K562 (cell line): Measurements from ENCODE around the gene EPHB2. TPM values are rescaled to one million over a fixed set of nuclear protein-coding genes. Genes with fewer than 3 reads are reported as not detected.

Experiments
- ESRRA ChIP-seq: fragments of 450-650 bp; IDR thresholded peaks from 2 replicates; pipeline ENCODE4 v1.6.1; 2014; ENCODE audit warnings: low read depth, mild to moderate bottlenecking, moderate library complexity, borderline replicate concordance
- ETV5 ChIP-seq: sonication (generic); formaldehyde crosslinking; IDR thresholded peaks from 2 replicates; pipeline ENCODE4 v1.4.0; 2020; ENCODE audit warnings: low read depth, mild to moderate bottlenecking, missing genetic modification reagents
- GMEB1 ChIP-seq: fragments of 250-450 bp; sonication (Bioruptor Pico); IDR thresholded peaks from 2 replicates; pipeline ENCODE4 v1.4.0; 2020; ENCODE audit warnings: mild to moderate bottlenecking
- HBP1 ChIP-seq: fragments of 450-650 bp; formaldehyde crosslinking; IDR thresholded peaks from 2 replicates; pipeline ENCODE4 v1.4.0; 2022; ENCODE audit warnings: missing genetic modification characterization
- HCFC1 ChIP-seq: IDR thresholded peaks from 2 replicates; pipeline ENCODE4 v1.6.1; 2012; ENCODE audit warnings: low read depth, low read length, improper control_type of control experiment
- KAT8 ChIP-seq: fragments of 450-650 bp; IDR thresholded peaks from 2 replicates; pipeline ENCODE4 v1.6.1; 2016; ENCODE audit warnings: low read depth, mild to moderate bottlenecking
- MCM3 ChIP-seq: fragments of 450-650 bp; IDR thresholded peaks from 2 replicates; pipeline ENCODE4 v1.6.1; 2016
- MITF ChIP-seq: IDR thresholded peaks from 2 replicates; pipeline ENCODE4 v1.6.1; 2014; ENCODE audit warnings: antibody characterized with exemption
- NFRKB ChIP-seq: fragments of 450-650 bp; IDR thresholded peaks from 2 replicates; pipeline ENCODE4 v1.6.1; 2016; ENCODE audit warnings: low read depth
- PHB2 ChIP-seq: fragments of 450-650 bp; IDR thresholded peaks from 2 replicates; pipeline ENCODE4 v1.6.1; 2017; ENCODE audit warnings: low read depth
- RCOR1 ChIP-seq, 2 experiments: IDR thresholded peaks; 2 replicates each; pipeline ENCODE4 v1.6.1; 2012; ENCODE audit warnings: low read depth in 2 of 2, low read length in 2 of 2, borderline replicate concordance in 1 of 2, improper control_type of control experiment in 1 of 2
- SAP30 ChIP-seq: fragments of 200-600 bp; sonication (generic); IDR thresholded peaks from 2 replicates; pipeline ENCODE4 v1.6.1; 2012; ENCODE audit warnings: borderline replicate concordance, low read depth, mild to moderate bottlenecking, moderate library complexity, low read length, control low read depth, inconsistent platforms; ENCODE audit not compliant: insufficient read depth, poor library complexity, severe bottlenecking
- SRF ChIP-seq, 2 experiments: fragments of 250-450, 450-650 bp in 1 of 2; sonication (Bioruptor Pico) in 1 of 2; sonication (generic) in 1 of 2; formaldehyde crosslinking; IDR thresholded peaks; 2 replicates each; pipeline versions ENCODE4 v1.5.0 to v1.5.1; 2020 to 2022; ENCODE audit warnings: mild to moderate bottlenecking in 1 of 2, missing genetic modification reagents in 1 of 2
- TAF1 ChIP-seq: IDR thresholded peaks from 2 replicates; pipeline ENCODE4 v1.6.1; 2011; ENCODE audit warnings: mild to moderate bottlenecking, low read length, moderate library complexity; ENCODE audit not compliant: insufficient read depth, control insufficient read depth, severe bottlenecking; ENCODE audit errors: extremely low read depth
- TCF7L2 ChIP-seq: fragments of 150-350 bp; IDR thresholded peaks from 2 replicates; pipeline ENCODE4 v1.6.1; 2016; ENCODE audit warnings: low read depth, mild to moderate bottlenecking, low read length, moderate library complexity
- TRIM28 ChIP-seq: fragments of 450-650 bp; IDR thresholded peaks from 2 replicates; pipeline ENCODE4 v1.6.1; 2017
- XRCC3 ChIP-seq: fragments of 450-650 bp; IDR thresholded peaks from 2 replicates; pipeline ENCODE4 v1.6.1; 2017; ENCODE audit warnings: mild to moderate bottlenecking, moderate library complexity
- XRCC5 ChIP-seq: fragments of 200-400 bp; formaldehyde crosslinking; IDR thresholded peaks from 2 replicates; pipeline ENCODE4 v1.6.1; 2017; ENCODE audit warnings: low read depth, mild to moderate bottlenecking, low read length
- ZBTB1 ChIP-seq: sonication (generic); formaldehyde crosslinking; IDR thresholded peaks from 2 replicates; pipeline ENCODE4 v1.8.1; 2023; ENCODE audit warnings: missing genetic modification reagents, low read depth, mild to moderate bottlenecking, borderline replicate concordance
- ZBTB17 ChIP-seq: fragments of 450-650 bp; formaldehyde crosslinking; IDR thresholded peaks from 2 replicates; pipeline ENCODE4 v1.4.0; 2020; ENCODE audit warnings: mild to moderate bottlenecking
- ZBTB7A ChIP-seq: IDR thresholded peaks from 2 replicates; pipeline ENCODE4 v1.6.1; 2011; ENCODE audit warnings: low read depth, mild to moderate bottlenecking, low read length, moderate library complexity, borderline replicate concordance; ENCODE audit not compliant: control insufficient read depth
- ZNF24 ChIP-seq: fragments of 450-650 bp; IDR thresholded peaks from 2 replicates; pipeline ENCODE4 v1.6.1; 2016
- ZNF507 ChIP-seq: conservative IDR thresholded peaks from 2 replicates; pipeline ENCODE4 v1.6.1; 2017; ENCODE audit warnings: missing genetic modification characterization, missing compliant biosample characterization
- ZNF668 ChIP-seq: fragments of 250-450 bp; sonication (Bioruptor Pico); IDR thresholded peaks from 2 replicates; pipeline ENCODE4 v1.8.0; 2022; ENCODE audit warnings: mild to moderate bottlenecking, inconsistent platforms
- polyA plus RNA-seq, 8 experiments: library from polyadenylated mRNA; depleted of rRNA in 4 of 8; stranded (reverse) in 5 of 8; unstranded in 3 of 8; fragments of >200 nt; fragmentation: Nextera tagmentation in 2 of 8; fragmentation: Illumina TruSeq in 1 of 8; extraction: Ambion mirVana in 2 of 8; extraction: Trizol in 1 of 8; gene quantifications; 2 replicates each; pipeline versions ENCODE4 v1.2.1 to v1.2.3, GENCODE V29; 2011 to 2014; ENCODE audit warnings: inconsistent platforms in 1 of 8, missing spikeins in 1 of 8
- total RNA-seq, 7 experiments: library from RNA; depleted of rRNA in 6 of 7; stranded (reverse); fragments of >200 nt in 6 of 7; fragmentation: Illumina TruSeq in 2 of 7; extraction: Trizol in 2 of 7; gene quantifications; 2 replicates each; pipeline versions ENCODE4 v1.2.1 to v1.2.3, GENCODE V29; 2011 to 2021; ENCODE audit warnings: low replicate concordance in 1 of 7
- TF ChIP-seq, protein P1 (sequence below): sonication (generic); formaldehyde crosslinking; IDR thresholded peaks from 2 replicates; pipeline ENCODE4 v1.8.0; 2022; ENCODE audit warnings: missing genetic modification reagents, mild to moderate bottlenecking, borderline replicate concordance

EPHB2 gene
- total and polyA plus RNA-seq, 9 of the 15 experiments (the other 6 are each of a cell fraction or from before 2014, with no cell fraction given) = not detected

DNA sequence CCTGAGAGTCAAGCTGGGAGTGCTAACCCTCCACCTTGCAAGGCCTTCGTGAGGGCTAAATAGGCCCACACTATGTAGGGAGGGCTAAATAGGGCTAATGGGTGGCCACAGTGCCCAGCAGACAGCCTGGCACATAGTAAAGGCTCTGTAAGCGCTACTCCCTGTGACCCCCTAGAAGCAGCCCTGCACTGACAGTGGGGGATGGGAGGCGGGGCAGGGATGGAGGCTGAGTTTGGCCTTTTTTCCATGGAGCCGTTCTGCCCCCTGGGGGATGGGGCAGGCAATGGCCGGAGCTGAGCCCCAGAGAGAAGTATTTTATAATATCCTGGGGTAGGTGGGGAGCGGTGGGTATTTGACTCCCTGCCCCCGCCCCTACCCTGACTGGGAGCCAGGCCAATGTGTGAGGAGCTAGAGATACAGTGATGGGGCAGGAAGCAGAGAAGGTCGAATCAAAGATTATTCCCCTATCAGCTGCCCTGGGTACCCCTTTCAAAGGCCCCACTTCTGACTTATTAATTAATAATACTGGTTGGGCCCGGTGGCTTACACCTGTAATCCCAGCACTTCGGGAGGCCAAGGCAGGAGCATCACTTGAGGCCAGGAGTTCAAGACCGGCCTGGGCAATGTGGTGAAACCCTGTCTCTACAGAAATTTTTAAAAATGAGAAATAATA is 219.7 kb downstream of the EPHB2 start (continued):
- TF ChIP-seq XRCC5 = peak; percentile 24; the same call in 1 of the 2 replicates
- no peak for TF ChIP-seq TCF7L2
- no peak for TF ChIP-seq GMEB1 (CRISPR knock-in tag)
- TF ChIP-seq XRCC3 = no peak
- no peak for TF ChIP-seq MCM3
- TF ChIP-seq KAT8 = no peak
- TF ChIP-seq ZBTB7A = 0 out of 2 replicates have a peak, but pooled peaks have one; percentile 30
- no peak for TF ChIP-seq NFRKB
- no peak for TF ChIP-seq ZNF24
- no peak for TF ChIP-seq TAF1
- TF ChIP-seq HCFC1 = 0 out of 2 replicates have a peak, but pooled peaks have one; percentile 26
- no peak for TF ChIP-seq ZBTB17 (CRISPR knock-in tag)
- no peak for TF ChIP-seq ESRRA
- no peak for TF ChIP-seq PHB2
- TF ChIP-seq ZNF507 (tag) = no peak
- TF ChIP-seq, protein P1, sequence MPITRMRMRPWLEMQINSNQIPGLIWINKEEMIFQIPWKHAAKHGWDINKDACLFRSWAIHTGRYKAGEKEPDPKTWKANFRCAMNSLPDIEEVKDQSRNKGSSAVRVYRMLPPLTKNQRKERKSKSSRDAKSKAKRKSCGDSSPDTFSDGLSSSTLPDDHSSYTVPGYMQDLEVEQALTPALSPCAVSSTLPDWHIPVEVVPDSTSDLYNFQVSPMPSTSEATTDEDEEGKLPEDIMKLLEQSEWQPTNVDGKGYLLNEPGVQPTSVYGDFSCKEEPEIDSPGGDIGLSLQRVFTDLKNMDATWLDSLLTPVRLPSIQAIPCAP (CRISPR knock-in tag) = no peak
- TF ChIP-seq HBP1 (CRISPR knock-in tag) = no peak
- TF ChIP-seq RCOR1 (IDR thresholded peaks at IDR 0.05; ENCODE audit: borderline replicate concordance in 1 of 2, low read depth in 2 of 2, low read length in 2 of 2) = peak in 1 of 2 experiments; percentile 59; a peak in 1 of 4 replicates
- TF ChIP-seq ETV5 = no peak
- TF ChIP-seq SRF (CRISPR knock-in tag; IDR thresholded peaks at IDR 0.05) = no peak
- no peak for TF ChIP-seq TRIM28
- no peak for TF ChIP-seq SAP30
- no peak for TF ChIP-seq ZBTB1 (CRISPR knock-in tag)
- TF ChIP-seq ZNF668 (CRISPR knock-in tag) = no peak
- no peak for TF ChIP-seq MITF
